Measurements from ENCODE around the gene PDS5A.

Gene PDS5A

DNA sequence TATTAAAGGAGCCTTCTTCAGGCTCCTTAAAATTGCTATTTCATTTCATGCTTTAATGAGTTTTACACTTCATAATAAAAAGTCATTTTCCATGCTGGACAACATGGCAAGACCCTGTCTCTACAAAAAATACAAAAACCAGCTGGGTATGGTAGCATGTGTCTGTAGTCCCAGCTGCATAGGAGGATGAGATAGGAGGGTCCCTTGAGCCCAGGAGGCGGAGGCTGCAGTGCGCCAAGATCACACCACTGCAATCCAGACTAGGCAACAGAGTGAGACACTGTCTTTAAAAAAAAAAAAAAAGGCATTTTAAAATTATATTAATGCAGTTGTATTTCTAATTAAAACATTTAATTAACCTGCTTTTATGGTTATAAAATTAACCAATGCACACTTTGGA is 49.2 kb downstream of the PDS5A start:
- TF ChIP-seq, protein P1, sequence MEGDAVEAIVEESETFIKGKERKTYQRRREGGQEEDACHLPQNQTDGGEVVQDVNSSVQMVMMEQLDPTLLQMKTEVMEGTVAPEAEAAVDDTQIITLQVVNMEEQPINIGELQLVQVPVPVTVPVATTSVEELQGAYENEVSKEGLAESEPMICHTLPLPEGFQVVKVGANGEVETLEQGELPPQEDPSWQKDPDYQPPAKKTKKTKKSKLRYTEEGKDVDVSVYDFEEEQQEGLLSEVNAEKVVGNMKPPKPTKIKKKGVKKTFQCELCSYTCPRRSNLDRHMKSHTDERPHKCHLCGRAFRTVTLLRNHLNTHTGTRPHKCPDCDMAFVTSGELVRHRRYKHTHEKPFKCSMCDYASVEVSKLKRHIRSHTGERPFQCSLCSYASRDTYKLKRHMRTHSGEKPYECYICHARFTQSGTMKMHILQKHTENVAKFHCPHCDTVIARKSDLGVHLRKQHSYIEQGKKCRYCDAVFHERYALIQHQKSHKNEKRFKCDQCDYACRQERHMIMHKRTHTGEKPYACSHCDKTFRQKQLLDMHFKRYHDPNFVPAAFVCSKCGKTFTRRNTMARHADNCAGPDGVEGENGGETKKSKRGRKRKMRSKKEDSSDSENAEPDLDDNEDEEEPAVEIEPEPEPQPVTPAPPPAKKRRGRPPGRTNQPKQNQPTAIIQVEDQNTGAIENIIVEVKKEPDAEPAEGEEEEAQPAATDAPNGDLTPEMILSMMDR (IDR thresholded peaks at IDR 0.05) = no peak

GRCh38 chr4:39924014-39924413 is 53.7 kb downstream of the PDS5A start:
- TF ChIP-seq, protein P1 (IDR thresholded peaks at IDR 0.05) = no peak

DNA sequence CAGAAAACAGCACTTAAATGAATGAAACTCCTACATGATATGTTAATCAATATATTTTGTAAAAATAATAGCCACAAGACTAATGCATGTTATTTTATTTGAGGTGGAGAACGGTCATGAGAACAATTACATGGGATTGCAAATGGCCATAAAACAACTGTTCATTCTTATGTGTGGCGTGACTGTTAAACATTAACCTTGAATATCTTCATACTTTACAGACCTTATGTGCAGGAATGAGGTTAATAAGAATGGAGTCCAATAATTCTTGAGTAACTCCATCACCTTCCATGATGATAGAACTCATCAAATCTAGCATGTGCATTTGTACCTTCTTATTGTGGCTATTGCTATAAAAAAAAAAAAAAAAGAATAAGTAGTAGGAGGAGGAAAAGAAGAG is 55.3 kb downstream of the PDS5A start:
- TF ChIP-seq, protein P1 (IDR thresholded peaks at IDR 0.05) = no peak

- TF ChIP-seq, protein P1 (IDR thresholded peaks at IDR 0.05) = no peak
Measured at GRCh38 chr4:39913471-39913870, 64.2 kb downstream of the PDS5A start.

- TF ChIP-seq, protein P1 (IDR thresholded peaks at IDR 0.05) = no peak
Measured at GRCh38 chr4:39910064-39910463, 67.6 kb downstream of the PDS5A start.

DNA sequence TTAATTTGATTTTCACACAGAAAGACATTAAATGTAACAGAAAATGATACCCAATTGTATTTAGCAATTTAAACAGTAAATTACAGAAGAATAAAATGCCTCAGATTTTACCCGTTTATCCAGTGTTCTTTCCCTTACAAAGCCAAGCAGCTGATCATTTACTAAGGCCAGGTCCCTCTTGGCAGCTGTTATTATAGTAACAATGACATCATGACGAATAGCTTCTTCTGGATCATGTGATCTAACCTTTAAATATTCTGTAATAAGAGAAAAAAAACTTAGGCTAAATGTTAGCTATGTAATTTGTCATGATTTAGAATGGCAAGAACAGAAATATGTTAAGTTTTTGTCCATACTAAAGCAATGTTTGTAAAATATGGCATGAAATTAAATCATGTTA is 69.4 kb downstream of the PDS5A start:
- TF ChIP-seq, protein P1 (IDR thresholded peaks at IDR 0.05) = no peak

DNA sequence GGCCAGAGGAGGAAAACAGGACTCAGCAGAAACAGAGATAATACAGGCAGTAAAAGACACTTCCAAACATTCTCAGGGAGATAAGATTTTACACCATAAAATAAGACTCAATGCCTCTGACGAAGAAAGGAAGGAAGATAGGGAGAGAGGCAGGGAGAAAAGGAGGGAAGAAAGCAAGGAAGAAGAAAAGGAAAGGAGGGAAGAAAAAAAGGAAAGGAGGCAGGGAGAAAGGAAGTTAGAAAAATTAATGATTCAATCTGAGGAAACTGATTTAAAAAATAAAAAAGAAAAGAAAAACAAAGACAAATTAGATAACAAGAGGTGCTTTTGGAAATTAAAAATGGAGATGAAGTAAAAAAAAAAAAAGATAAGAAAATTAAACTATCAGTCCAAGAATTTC is 72.1 kb downstream of the PDS5A start:
- TF ChIP-seq, protein P1 (IDR thresholded peaks at IDR 0.05) = no peak

DNA sequence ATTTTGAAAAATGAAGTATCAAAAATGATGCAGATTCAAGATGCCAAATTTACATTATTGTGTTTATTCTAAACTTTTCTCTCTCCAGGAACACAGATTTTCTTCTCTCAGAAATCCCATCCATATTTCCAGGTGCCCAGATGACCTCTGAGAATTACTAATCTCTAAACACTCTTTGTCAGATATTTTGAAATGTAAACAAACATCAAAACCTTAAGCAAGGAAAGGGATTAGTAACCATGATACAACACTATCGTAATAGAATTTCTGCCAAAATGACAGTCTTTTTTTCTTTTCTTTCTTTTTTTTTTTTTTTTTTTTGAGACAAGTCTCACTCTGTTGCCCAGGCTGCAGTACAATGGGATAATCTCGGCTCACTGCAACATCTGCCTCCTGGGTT is 76.7 kb downstream of the PDS5A start:
- TF ChIP-seq, protein P1 (IDR thresholded peaks at IDR 0.05) = no peak
